Measurements from ENCODE around the gene CASP5.

CASP5 gene

DNA sequence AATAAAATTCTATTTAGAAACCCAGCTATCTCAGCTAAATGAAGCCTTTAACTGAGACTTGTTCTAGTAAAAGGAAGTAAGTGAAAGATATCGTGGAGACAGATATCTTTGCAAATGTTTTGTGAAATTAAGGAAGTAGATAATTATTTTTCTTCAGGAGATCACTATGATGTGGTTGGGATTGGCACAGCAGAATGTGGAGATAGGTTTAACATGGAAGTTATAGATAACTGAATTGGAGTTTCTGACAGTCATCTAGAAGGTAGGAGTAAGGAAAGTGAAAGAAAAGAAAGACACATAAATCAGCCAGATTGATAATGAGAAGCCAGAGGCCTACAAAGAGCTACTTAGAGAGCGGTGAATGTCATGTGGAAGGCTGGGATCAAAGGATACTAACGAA is 4.7 kb upstream of the CASP5 start:
- TF ChIP-seq, protein P1, sequence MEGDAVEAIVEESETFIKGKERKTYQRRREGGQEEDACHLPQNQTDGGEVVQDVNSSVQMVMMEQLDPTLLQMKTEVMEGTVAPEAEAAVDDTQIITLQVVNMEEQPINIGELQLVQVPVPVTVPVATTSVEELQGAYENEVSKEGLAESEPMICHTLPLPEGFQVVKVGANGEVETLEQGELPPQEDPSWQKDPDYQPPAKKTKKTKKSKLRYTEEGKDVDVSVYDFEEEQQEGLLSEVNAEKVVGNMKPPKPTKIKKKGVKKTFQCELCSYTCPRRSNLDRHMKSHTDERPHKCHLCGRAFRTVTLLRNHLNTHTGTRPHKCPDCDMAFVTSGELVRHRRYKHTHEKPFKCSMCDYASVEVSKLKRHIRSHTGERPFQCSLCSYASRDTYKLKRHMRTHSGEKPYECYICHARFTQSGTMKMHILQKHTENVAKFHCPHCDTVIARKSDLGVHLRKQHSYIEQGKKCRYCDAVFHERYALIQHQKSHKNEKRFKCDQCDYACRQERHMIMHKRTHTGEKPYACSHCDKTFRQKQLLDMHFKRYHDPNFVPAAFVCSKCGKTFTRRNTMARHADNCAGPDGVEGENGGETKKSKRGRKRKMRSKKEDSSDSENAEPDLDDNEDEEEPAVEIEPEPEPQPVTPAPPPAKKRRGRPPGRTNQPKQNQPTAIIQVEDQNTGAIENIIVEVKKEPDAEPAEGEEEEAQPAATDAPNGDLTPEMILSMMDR (conservative IDR thresholded peaks at IDR 0.05; ENCODE audit: control insufficient read depth, insufficient read depth, low read depth, low read length), result no peak
- no peak for DNase-seq (ENCODE audit: low read depth)
- H3K4me3 ChIP-seq (ENCODE audit: control insufficient read depth, low read depth, low read length), result no peak overlapping the region

DNA sequence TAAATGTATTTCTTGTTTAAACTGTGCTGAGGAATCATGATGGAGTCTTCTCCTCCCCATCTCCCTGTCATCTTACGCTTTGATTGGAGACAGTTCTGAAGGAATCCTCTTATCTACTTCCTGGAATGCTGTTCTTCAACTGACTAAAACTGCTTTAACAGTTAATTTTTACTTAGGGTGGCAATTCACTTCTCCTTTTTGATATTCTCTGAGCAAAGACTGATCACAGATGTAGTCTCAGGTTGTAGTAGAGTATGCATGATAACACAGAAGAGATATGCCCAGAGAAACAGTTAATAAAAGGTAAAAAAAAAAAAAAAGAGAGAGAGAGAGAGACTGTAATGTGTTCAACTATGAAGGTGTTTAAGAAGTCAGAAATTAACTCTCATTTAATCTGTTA is 1.4 kb upstream of the CASP5 start:
- TF ChIP-seq, protein P1 (conservative IDR thresholded peaks at IDR 0.05; ENCODE audit: control insufficient read depth, insufficient read depth, low read depth, low read length), result no peak
- no peak for DNase-seq (ENCODE audit: low read depth)

DNA sequence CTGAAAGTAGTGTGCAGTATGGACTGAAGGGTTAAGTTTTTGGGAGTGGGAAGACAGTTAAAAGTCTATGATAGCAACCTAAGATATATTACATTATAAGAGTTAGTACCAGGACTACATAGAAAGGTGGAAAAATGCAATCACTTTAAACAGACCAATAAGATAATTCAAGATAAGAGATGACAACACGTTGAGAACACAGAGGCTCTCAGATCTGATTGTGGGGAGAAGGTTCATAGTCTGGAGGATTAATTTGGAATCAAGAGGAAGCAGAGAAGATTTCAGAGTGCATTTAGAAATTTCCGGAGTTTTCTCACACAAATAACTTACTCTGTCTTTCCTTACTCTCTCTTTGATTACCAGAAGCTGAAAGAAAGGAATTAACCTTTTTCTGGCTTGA is 441 bp downstream of the CASP5 start:
- TF ChIP-seq, protein P1 (conservative IDR thresholded peaks at IDR 0.05; ENCODE audit: control insufficient read depth, insufficient read depth, low read depth, low read length), result no peak
- no peak for DNase-seq (ENCODE audit: low read depth)
- no peak overlapping the region for H3K4me3 ChIP-seq (ENCODE audit: control insufficient read depth, low read depth, low read length)

More for the DNA sequence above, 1.4 kb upstream of the CASP5 start:
- H3K4me3 ChIP-seq (ENCODE audit: control insufficient read depth, low read depth, low read length), result no peak overlapping the region

DNA sequence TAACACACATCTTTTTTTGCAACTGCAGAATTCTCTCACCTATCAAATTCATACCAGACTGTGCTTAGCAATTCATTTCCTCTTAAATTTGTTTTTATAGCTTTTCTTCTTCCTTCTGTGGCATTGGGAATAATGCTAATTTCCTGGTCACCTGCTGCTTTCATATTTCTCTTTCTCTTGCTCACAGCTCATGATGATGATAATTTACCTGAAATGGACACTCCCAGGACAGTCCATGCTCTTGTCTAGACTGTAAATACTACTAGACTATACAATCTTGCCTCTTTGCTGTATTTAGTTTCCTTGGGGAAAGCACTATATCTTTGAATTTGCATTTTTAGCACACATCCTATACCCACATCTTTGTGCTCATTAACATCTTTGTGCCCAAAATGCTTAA is 15.5 kb downstream of the CASP5 start:
- TF ChIP-seq, protein P1 (conservative IDR thresholded peaks at IDR 0.05; ENCODE audit: control insufficient read depth, insufficient read depth, low read depth, low read length), result no peak
- H3K4me3 ChIP-seq (ENCODE audit: control insufficient read depth, low read depth, low read length), result no peak overlapping the region
- DNase-seq (ENCODE audit: low read depth), result no peak

DNA sequence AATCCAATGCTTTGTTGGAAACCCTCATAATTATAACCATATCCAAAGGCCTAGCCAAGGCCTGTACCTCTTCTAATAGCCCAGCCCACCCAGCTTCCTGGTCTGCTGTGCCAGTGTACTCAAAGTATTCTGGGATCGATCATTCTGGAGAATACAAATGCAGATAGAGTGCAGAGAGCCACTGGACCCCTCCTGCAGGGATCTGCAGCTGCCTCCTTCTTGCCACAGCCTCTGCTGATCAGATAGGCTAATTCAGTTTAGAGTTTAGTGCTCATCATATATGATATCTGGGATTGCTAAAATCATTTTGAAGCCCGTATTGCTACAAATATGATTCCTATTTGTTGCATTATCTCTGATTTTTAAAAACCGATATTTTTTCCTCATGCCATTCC is 17.5 kb downstream of the CASP5 start:
- TF ChIP-seq, protein P1 (conservative IDR thresholded peaks at IDR 0.05; ENCODE audit: control insufficient read depth, insufficient read depth, low read depth, low read length), result no peak
- no peak overlapping the region for H3K4me3 ChIP-seq (ENCODE audit: control insufficient read depth, low read depth, low read length)
- DNase-seq (ENCODE audit: low read depth), result no peak

DNA sequence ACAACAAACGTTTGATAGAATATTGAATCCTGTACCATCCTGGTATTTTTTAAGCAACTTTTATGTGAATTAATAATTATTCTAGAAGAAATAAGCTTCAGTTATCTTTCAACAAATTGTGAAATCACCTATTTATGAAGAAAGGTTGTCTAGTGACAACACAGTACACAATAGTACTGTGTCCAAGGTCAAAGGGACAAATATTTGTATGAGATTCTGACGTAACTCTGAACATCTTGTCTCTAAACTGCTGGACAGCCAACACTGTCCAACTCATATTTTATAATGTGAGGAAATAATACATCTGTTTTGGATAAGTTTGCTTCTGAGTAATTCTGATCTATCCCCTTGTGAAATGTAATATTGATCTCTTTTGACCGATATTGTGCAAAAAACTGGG is 18.9 kb downstream of the CASP5 start:
- peak; percentile 80 for DNase-seq (ENCODE audit: low read depth)
- H3K4me3 ChIP-seq (ENCODE audit: control insufficient read depth, low read depth, low read length), result no peak overlapping the region
- TF ChIP-seq, protein P1 (conservative IDR thresholded peaks at IDR 0.05; ENCODE audit: control insufficient read depth, insufficient read depth, low read depth, low read length), result no peak

DNA sequence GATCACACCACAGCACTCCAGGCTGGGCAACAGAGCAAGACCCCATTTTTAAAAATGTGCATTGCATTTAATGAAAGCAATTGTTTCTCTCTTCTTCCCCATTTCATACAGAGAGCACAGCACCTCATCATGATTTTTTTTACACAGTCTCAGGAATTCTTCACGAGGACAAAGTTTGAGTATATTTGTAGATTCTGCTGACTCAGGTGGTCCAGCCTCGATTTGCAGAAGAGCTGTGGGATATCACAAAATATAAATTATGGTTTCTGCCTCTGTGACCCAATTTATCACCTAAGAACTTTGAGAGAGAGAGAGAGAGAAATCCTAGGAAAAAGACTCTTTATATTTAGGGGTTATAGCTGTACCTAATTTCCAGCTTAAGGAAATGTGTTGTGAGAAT is 19.8 kb downstream of the CASP5 start:
- DNase-seq (ENCODE audit: low read depth), result no peak
- no peak overlapping the region for H3K4me3 ChIP-seq (ENCODE audit: control insufficient read depth, low read depth, low read length)

More for the DNA sequence above, 19.8 kb downstream of the CASP5 start:
- TF ChIP-seq, protein P1 (conservative IDR thresholded peaks at IDR 0.05; ENCODE audit: control insufficient read depth, insufficient read depth, low read depth, low read length), result no peak
